Neural crest cell (in vitro differentiated cells): Measurements from ENCODE around the gene EIF2AK3. TPM values are rescaled to one million over a fixed set of nuclear protein-coding genes. Genes with fewer than 3 reads are reported as not detected.

Experiments
- DNase-seq: peaks from one replicate; pipeline ENCODE4 v3.0.0; 2021; ENCODE audit warnings: low read depth, mixed read lengths, low spot score
- H3K27ac Mint-ChIP-seq: one replicate; pipeline ENCODE4 v1.8.0; 2021; ENCODE audit warnings: mild to moderate bottlenecking, mixed read lengths; ENCODE audit not compliant: unreplicated experiment
- H3K27me3 Mint-ChIP-seq: 2 replicates; pipeline ENCODE4 v1.8.0; 2021; ENCODE audit warnings: low read depth, mild to moderate bottlenecking, mixed read lengths
- H3K36me3 Mint-ChIP-seq: 2 replicates; pipeline ENCODE4 v1.8.0; 2021; ENCODE audit warnings: low read depth, mild to moderate bottlenecking, mixed read lengths
- H3K4me1 Mint-ChIP-seq: 2 replicates; pipeline ENCODE4 v1.8.0; 2021; ENCODE audit warnings: mixed read lengths
- H3K4me3 Mint-ChIP-seq: one replicate; pipeline ENCODE4 v1.8.0; 2021; ENCODE audit warnings: mild to moderate bottlenecking, mixed read lengths
- H3K9me3 Mint-ChIP-seq: 2 replicates; pipeline ENCODE4 v1.8.0; 2021; ENCODE audit warnings: mixed read lengths
- total RNA-seq: library from RNA; stranded (reverse); gene quantifications from 2 replicates; pipeline ENCODE4 v1.2.1, GENCODE V29; 2021
- TF ChIP-seq, protein P1 (sequence below): fragments of 200-600 bp; sonication (generic); conservative IDR thresholded peaks from 2 replicates; pipeline ENCODE4 v1.5.0; 2021; ENCODE audit warnings: antibody characterized with exemption, mild to moderate bottlenecking

Gene EIF2AK3
- total RNA-seq, 1 donor from 2014 or later, result 15.2 TPM

DNA sequence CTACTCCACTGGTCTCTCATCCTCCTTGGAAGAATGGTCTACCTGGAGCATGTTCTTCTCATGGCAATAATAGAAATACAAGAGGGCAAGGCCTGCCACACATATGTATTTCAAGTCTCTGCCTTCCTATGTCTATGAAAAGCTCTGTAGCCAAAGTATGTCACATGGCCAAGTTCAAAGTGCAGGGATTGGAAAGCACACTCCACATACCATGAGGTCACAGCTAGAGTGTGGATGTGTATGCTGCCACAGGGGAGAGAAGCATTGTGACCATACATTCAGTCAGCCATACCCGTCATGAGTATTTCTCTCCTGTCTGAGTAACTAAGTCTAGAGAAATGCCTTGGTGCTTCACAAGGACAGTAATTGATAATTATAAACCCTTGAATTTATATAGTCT lies 8.8 kb upstream of the EIF2AK3 start:
- Mint-ChIP-seq H3K9me3 (no peaks in the 10 kb centered on the region), H3K27me3 (peaks cover 4% of the 10 kb centered on the region), H3K4me3 (no peak overlapping the region), H3K36me3 (no peaks in the 10 kb centered on the region), H3K27ac (no peak overlapping the region), H3K4me1 (no peaks in the 10 kb centered on the region)
- no peak for DNase-seq
- TF ChIP-seq, protein P1, sequence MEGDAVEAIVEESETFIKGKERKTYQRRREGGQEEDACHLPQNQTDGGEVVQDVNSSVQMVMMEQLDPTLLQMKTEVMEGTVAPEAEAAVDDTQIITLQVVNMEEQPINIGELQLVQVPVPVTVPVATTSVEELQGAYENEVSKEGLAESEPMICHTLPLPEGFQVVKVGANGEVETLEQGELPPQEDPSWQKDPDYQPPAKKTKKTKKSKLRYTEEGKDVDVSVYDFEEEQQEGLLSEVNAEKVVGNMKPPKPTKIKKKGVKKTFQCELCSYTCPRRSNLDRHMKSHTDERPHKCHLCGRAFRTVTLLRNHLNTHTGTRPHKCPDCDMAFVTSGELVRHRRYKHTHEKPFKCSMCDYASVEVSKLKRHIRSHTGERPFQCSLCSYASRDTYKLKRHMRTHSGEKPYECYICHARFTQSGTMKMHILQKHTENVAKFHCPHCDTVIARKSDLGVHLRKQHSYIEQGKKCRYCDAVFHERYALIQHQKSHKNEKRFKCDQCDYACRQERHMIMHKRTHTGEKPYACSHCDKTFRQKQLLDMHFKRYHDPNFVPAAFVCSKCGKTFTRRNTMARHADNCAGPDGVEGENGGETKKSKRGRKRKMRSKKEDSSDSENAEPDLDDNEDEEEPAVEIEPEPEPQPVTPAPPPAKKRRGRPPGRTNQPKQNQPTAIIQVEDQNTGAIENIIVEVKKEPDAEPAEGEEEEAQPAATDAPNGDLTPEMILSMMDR, result no peak

DNA sequence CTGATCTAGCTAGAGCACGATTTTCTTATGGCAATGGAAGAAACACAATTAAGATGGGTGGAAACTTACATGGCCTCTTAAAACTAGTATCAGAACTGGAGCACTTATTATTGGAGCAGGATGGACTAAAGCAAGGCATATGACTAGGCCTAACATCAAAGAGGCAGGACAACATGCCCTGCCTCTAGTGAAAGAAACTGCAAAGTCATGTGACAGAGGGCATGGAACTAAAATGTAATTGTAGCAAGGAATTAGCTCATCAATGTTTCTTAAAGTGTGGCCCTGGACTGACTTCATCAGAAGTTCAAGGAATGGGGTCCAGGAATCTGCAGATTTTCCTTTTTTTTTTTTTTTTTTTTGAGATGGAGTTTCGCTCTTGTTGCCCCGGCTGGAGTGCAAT lies 5.3 kb upstream of the EIF2AK3 start:
- TF ChIP-seq, protein P1, result no peak
- Mint-ChIP-seq H3K36me3 (no peaks in the 10 kb centered on the region), H3K9me3 (no peaks in the 10 kb centered on the region), H3K27ac (no peak overlapping the region), H3K27me3 (no peaks in the 10 kb centered on the region), H3K4me3 (no peak overlapping the region), H3K4me1 (peaks cover 5% of the 10 kb centered on the region)
- DNase-seq, result no peak

DNA sequence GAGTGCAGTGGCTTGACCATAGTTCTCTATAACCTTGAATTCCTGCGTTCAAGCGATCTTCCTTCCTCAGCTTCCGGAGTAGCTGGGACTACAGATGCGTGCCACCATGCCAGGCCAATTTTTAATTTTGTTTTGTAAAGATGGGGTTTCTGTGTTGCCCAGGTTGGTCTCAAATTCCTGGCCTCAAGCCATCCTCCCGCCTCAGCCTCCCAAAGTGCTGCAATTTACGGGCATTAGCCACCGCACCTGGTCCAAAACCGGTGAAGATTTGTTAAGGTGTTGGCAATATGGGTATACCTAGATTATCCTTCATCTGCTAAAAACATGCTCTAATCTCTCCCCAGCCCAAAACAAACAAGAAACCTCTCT lies 1.3 kb upstream of the EIF2AK3 start:
- Mint-ChIP-seq H3K27me3 (no peaks in the 10 kb centered on the region), H3K27ac (no peak overlapping the region), H3K9me3 (no peaks in the 10 kb centered on the region), H3K4me3 (no peak overlapping the region), H3K4me1 (peaks cover 10% of the 10 kb centered on the region), H3K36me3 (no peaks in the 10 kb centered on the region)
- no peak for DNase-seq
- TF ChIP-seq, protein P1, result no peak

DNA sequence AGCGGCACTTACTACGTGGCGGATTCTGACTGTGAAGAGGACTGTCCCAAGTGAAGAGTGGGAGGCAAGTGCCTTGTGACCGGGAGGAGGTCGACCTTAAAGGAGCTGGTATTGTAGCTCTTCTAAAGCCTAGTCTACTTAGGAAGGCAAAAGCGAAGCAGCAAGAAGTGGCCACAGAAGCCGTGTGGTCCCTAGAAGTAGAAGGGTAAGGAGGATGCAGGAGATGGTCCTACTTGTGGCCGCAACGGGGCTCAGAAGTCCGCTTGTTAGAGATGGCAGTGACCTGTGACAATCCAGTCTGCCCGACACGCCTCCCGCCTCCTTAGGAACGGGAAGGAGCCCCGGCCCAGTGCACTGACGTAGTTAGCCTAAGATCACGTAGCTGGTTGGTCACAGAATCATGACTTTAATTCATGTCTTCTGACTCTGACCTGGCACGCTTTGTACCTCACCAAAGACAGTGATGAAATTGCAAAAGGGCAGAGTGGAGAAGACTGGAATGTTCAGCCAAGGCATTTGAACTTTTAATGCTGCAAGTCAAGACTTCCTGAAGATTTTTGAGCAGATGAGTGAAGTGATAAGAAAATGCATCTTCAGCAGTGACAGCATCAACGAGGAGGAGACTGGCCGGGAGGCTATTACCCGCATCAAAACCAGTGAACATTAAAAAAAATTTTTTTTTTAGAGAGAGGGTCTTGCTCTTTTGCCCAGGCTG lies 749 bp upstream of the EIF2AK3 start:
- no peaks in the 10 kb centered on the region for H3K36me3 Mint-ChIP-seq
- TF ChIP-seq, protein P1, result no peak
- H3K27ac Mint-ChIP-seq, result no peak overlapping the region
- H3K4me3 Mint-ChIP-seq, result no peak overlapping the region
- no peaks in the 10 kb centered on the region for H3K27me3 Mint-ChIP-seq
- peak; percentile 69 for DNase-seq
- H3K9me3 Mint-ChIP-seq, result no peaks in the 10 kb centered on the region
- H3K4me1 Mint-ChIP-seq, result peaks cover 10% of the 10 kb centered on the region

DNA sequence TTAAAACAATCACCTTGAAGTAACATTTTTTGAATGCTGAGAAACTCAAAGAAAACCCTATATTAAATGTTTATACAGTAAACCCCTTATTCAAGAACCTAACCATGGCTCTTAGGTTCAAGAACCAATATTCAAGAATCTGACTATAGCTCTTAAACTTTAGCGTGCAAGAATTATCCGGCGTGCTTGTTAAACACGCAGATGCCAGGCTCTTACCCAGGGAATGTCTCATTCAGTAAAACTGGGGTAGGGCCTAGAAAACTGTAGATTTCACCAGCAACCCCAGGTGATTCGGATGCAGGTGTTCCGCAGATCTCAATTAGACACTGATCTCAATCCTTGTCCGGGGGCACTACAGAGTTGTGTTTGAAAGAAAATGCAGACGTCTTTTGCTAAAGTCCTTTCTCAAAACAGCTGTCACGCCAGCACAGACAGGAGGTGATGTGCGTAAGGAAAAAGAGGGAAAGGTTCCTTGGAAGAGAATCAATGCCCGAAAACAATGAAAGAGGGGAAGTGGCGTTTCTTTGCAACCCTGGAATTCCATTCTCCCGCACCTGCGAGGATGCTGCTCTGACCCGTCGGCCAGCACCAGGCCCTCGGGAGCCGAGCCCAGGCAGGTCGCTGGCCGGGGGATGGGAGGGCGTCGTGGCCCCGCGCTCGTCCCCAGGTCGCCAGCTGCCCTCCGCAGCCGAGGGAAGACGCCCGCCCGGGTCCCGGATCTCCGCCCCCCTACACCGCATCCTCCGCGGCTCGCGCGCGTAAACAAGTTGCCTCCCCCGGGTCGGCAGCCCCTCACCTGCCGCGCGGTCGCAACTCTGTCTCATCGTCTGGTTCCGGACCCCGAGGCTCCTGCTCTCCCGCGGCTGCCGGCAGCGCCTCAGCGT lies 851 bp downstream of the EIF2AK3 start:
- Mint-ChIP-seq H3K4me1 (peaks cover 10% of the 10 kb centered on the region), H3K9me3 (no peaks in the 10 kb centered on the region), H3K27me3 (no peaks in the 10 kb centered on the region), H3K4me3 (peak overlapping the region; percentile 90), H3K27ac (peak overlapping the region; percentile 70), H3K36me3 (no peaks in the 10 kb centered on the region)
- TF ChIP-seq, protein P1, result no peak
- DNase-seq, result peak; percentile 12
